Measurements from ENCODE around the gene PPM1D. TPM values are rescaled to one million over a fixed set of nuclear protein-coding genes. Genes with fewer than 3 reads are reported as not detected.
"Not testable (repeated sequence)": the region's sequence is repeated elsewhere in the genome, so short reads cannot be mapped to it uniquely, and the experiment has no call there.

PPM1D gene
- total and polyA plus RNA-seq, 4 donors: 4.4 to 27.8 (median 12.4) TPM

DNA sequence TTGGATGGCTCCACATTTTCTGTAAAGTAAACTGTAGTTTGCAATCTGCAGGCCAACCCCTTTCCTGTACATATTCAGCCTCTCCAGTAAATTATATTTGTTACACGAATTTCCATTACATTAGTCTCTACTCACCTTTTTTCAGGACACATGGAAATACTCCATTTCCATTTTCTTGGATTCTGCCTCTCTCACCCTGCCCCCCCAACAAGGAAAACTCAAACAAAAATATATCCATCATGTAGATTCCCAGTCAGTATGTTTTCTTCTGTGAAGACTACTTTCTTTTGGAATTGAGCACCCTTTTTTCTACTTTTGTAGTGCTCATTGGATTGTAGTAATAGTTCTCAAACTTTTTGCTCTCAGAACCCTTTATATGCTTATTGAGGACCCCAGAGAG lies 2.9 kb downstream of the PPM1D start:
- WGBS, 2 donors: 5% methylated on average over 1 of the region's 1 CpG
- no peak overlapping the region for H3K27ac ChIP-seq (ENCODE audit: low read depth in 1 of 2, low read length in 1 of 2)
- H3K4me1 ChIP-seq (ENCODE audit: control insufficient read depth in 5 of 5, insufficient read depth in 5 of 5, low read length in 5 of 5): peaks cover 3 to 21% (median 9%) of the 10 kb centered on the region in 5 donors

DNA sequence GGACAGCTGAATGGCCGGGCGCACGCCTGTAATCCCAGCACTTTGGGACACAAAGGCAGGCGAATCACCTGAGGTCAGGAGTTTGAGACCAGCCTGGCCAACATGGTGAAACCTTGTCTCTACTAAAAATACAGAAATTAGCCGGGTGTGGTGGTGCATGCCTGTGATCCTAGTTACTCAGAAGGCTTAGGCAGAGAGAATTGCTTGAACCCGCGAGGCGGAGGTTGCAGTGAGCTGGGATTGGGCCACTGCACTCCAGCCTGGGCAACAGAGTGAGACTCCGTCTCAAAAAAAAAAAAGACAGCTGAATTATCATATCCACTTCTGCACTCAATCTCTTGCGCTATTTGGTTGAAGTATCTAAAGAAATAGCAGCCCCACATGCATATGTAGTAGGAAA lies 3.5 kb downstream of the PPM1D start:
- 90% methylated on average over 10 of the region's 10 CpGs for WGBS, 2 donors
- H3K4me3 ChIP-seq; ATAC-seq (ENCODE audit: insufficient read depth, low FRiP score): not testable (repeated sequence)

More for the DNA sequence above, 2.9 kb downstream of the PPM1D start:
- Histone ChIP-seq H3K9ac (ENCODE audit: insufficient read depth in 1 of 2, low read length in 2 of 2) (peak overlapping the region in 1 of 2 donors; percentile 92), H3K9me3 (ENCODE audit: control insufficient read depth in 4 of 4, insufficient read depth in 3 of 4, low read length in 3 of 4) (no peaks in the 10 kb centered on the region), H3K36me3 (ENCODE audit: control insufficient read depth in 4 of 4, insufficient read depth in 4 of 4, low read length in 4 of 4) (no peaks in the 10 kb centered on the region), H3K4me3 (no peak overlapping the region), H3K27me3 (ENCODE audit: control insufficient read depth in 3 of 3, insufficient read depth in 3 of 3, low read length in 2 of 3) (no peaks in the 10 kb centered on the region)
- DNase-seq (peak in 1 of 3 donors; percentile 47), ATAC-seq (ENCODE audit: insufficient read depth, low FRiP score) (no peak)
- TF ChIP-seq, protein P1, sequence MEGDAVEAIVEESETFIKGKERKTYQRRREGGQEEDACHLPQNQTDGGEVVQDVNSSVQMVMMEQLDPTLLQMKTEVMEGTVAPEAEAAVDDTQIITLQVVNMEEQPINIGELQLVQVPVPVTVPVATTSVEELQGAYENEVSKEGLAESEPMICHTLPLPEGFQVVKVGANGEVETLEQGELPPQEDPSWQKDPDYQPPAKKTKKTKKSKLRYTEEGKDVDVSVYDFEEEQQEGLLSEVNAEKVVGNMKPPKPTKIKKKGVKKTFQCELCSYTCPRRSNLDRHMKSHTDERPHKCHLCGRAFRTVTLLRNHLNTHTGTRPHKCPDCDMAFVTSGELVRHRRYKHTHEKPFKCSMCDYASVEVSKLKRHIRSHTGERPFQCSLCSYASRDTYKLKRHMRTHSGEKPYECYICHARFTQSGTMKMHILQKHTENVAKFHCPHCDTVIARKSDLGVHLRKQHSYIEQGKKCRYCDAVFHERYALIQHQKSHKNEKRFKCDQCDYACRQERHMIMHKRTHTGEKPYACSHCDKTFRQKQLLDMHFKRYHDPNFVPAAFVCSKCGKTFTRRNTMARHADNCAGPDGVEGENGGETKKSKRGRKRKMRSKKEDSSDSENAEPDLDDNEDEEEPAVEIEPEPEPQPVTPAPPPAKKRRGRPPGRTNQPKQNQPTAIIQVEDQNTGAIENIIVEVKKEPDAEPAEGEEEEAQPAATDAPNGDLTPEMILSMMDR (IDR thresholded peaks at IDR 0.05; ENCODE audit: control extremely low read depth, extremely low read depth): no peak

DNA sequence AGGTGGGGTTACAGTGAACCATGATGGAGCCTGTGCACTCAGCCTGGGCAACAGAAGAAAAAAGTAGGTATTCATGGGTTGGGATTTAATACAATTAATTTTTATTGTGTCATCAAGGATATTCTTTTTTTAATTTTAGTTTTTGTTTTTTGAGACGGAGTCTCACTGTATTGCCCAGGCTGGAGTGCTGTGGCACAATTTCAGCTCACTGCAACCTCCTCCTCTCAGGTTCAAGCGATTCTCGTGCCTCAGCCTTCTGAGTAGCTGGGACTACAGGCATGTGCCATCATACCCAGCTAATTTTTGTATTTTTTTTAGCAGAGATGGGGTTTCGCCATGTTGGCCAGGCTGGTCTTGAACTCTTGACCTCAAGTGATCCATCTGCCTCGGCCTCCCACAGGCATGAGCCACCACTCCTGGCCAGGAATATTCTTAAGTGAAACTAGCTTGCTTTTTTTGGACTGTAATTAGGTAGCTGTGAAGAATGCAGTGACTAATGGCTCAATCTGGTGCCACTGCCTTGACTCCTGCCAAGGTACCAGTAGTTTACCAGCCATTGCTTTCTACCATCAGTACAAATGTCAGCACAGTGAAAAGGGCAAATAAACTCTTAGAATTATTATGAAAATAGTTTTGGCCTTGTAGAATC lies 4.8 kb downstream of the PPM1D start:
- ATAC-seq (ENCODE audit: insufficient read depth, low FRiP score) (no peak), DNase-seq (no peak)
- peaks cover 0 to 16% (median 8%) of the 10 kb centered on the region in 5 donors for H3K4me1 ChIP-seq (ENCODE audit: control insufficient read depth in 5 of 5, insufficient read depth in 5 of 5, low read length in 5 of 5)
- H3K27me3 ChIP-seq (ENCODE audit: control insufficient read depth in 3 of 3, insufficient read depth in 3 of 3, low read length in 2 of 3): no peaks in the 10 kb centered on the region
- no peaks in the 10 kb centered on the region for H3K9me3 ChIP-seq (ENCODE audit: control insufficient read depth in 4 of 4, insufficient read depth in 3 of 4, low read length in 3 of 4)
- TF ChIP-seq, protein P1 (IDR thresholded peaks at IDR 0.05; ENCODE audit: control extremely low read depth, extremely low read depth): no peak
- no peak overlapping the region for H3K9ac ChIP-seq (ENCODE audit: insufficient read depth in 1 of 2, low read length in 2 of 2)
- peak overlapping the region in 1 of 2 donors; percentile 58 for H3K27ac ChIP-seq (ENCODE audit: low read depth in 1 of 2, low read length in 1 of 2)
- no peak overlapping the region for H3K4me3 ChIP-seq
- no peaks in the 10 kb centered on the region for H3K36me3 ChIP-seq (ENCODE audit: control insufficient read depth in 4 of 4, insufficient read depth in 4 of 4, low read length in 4 of 4)
- WGBS, 2 donors: 82 to 93% methylated on average over 5 of the region's 5 CpGs

More for the DNA sequence above, 3.5 kb downstream of the PPM1D start:
- H3K9ac ChIP-seq (ENCODE audit: insufficient read depth in 1 of 2, low read length in 2 of 2); DNase-seq; H3K9me3 ChIP-seq (ENCODE audit: control insufficient read depth in 4 of 4, insufficient read depth in 3 of 4, low read length in 3 of 4); H3K36me3 ChIP-seq (ENCODE audit: control insufficient read depth in 4 of 4, insufficient read depth in 4 of 4, low read length in 4 of 4); H3K27me3 ChIP-seq (ENCODE audit: control insufficient read depth in 3 of 3, insufficient read depth in 3 of 3, low read length in 2 of 3); H3K27ac ChIP-seq (ENCODE audit: low read depth in 1 of 2, low read length in 1 of 2): not testable (repeated sequence)
- H3K4me1 ChIP-seq (ENCODE audit: control insufficient read depth in 5 of 5, insufficient read depth in 5 of 5, low read length in 5 of 5): peaks cover 3 to 15% (median 9%) of the 10 kb centered on the region in 5 donors

DNA sequence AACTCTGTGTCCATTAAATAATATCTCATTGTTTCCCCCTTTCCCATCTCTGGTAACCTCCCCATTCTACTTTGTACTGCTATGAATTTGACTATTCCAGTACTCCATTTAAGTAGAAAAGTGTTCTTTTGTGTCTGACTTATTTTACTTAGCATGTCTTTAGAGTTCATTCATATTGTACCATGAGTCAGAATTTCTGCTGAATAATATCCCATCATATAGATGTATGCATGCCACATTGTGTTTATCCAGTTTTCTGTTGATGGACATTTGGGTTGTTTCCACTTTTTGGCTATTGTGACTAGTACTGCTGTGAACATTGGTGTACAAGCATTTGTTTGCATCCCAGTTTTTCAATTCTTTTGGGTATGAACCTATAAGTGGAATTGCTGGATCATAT lies 6.0 kb downstream of the PPM1D start:
- Histone ChIP-seq H3K27ac (ENCODE audit: low read depth in 1 of 2, low read length in 1 of 2) (peak overlapping the region in 1 of 2 donors; percentile 9), H3K4me3 (no peak overlapping the region), H3K9me3 (ENCODE audit: control insufficient read depth in 4 of 4, insufficient read depth in 3 of 4, low read length in 3 of 4) (no peaks in the 10 kb centered on the region), H3K36me3 (ENCODE audit: control insufficient read depth in 4 of 4, insufficient read depth in 4 of 4, low read length in 4 of 4) (no peaks in the 10 kb centered on the region), H3K4me1 (ENCODE audit: control insufficient read depth in 5 of 5, insufficient read depth in 5 of 5, low read length in 5 of 5) (peaks cover 6 to 25% (median 9%) of the 10 kb centered on the region in 5 donors), H3K27me3 (ENCODE audit: control insufficient read depth in 3 of 3, insufficient read depth in 3 of 3, low read length in 2 of 3) (no peaks in the 10 kb centered on the region), H3K9ac (ENCODE audit: insufficient read depth in 1 of 2, low read length in 2 of 2) (no peak overlapping the region)
- ATAC-seq (ENCODE audit: insufficient read depth, low FRiP score): no peak
- peak in 1 of 3 donors; percentile 23 for DNase-seq
- TF ChIP-seq, protein P1 (IDR thresholded peaks at IDR 0.05; ENCODE audit: control extremely low read depth, extremely low read depth): no peak
